HG02610 (cell line): ENCODE measurements around the gene POU4F2.

ENCODE experiments used
- ATAC-seq: cut with Tn5 transposase; IDR thresholded peaks from one replicate; pipeline ENCODE4 v1.9.1; 2021; ENCODE audit warnings: mild to moderate bottlenecking, moderate library complexity; ENCODE audit not compliant: unreplicated experiment

Gene POU4F2

GRCh38 chr4:146638786-146639505, at the start of gene POU4F2:
POU4F2 (plus strand) TSS chr4:146638893; CDS start chr4:146639141, 248 bp downstream.
- no peak for ATAC-seq

GRCh38 chr4:146590801-146591200, 47.9 kb upstream of the POU4F2 start:
- no peak for ATAC-seq

- ATAC-seq, result no peak
Measured at GRCh38 chr4:146592019-146592418, 46.7 kb upstream of the POU4F2 start.

- no peak for ATAC-seq
Measured at GRCh38 chr4:146632770-146633470, 5.8 kb upstream of the POU4F2 start.

- ATAC-seq, result no peak
Measured at GRCh38 chr4:146633471-146633800, 5.3 kb upstream of the POU4F2 start.

- ATAC-seq, result no peak
Measured at GRCh38 chr4:146634825-146635224, 3.9 kb upstream of the POU4F2 start.

- no peak for ATAC-seq
Measured at GRCh38 chr4:146637621-146638332, 916 bp upstream of the POU4F2 start.

- no peak for ATAC-seq
Measured at GRCh38 chr4:146638333-146638785, 334 bp upstream of the POU4F2 start.

GRCh38 chr4:146639506-146639932, 826 bp downstream of the POU4F2 start:
- ATAC-seq, result no peak

GRCh38 chr4:146640021-146640464, 1.4 kb downstream of the POU4F2 start:
- no peak for ATAC-seq

GRCh38 chr4:146640465-146641061, 1.9 kb downstream of the POU4F2 start:
- ATAC-seq, result no peak

- no peak for ATAC-seq
Measured at GRCh38 chr4:146641762-146642161, 3.1 kb downstream of the POU4F2 start.

- ATAC-seq, result no peak
Measured at GRCh38 chr4:146643812-146644401, 5.2 kb downstream of the POU4F2 start.

- no peak for ATAC-seq
Measured at GRCh38 chr4:146645921-146646320, 7.2 kb downstream of the POU4F2 start.

GRCh38 chr4:146646593-146647325, 8.1 kb downstream of the POU4F2 start:
- no peak for ATAC-seq

GRCh38 chr4:146647615-146648460, 9.1 kb downstream of the POU4F2 start:
- ATAC-seq, result no peak

- ATAC-seq, result no peak
Measured at GRCh38 chr4:146648461-146648783, 9.7 kb downstream of the POU4F2 start.

- no peak for ATAC-seq
Measured at GRCh38 chr4:146649232-146649631, 10.5 kb downstream of the POU4F2 start.

GRCh38 chr4:146650034-146650433, 11.3 kb downstream of the POU4F2 start:
- ATAC-seq, result no peak
